Gastroesophageal sphincter (tissue), 4 donors: ENCODE data around the gene ACAA2. TPM values are rescaled to one million over a fixed set of nuclear protein-coding genes. Genes with fewer than 3 reads are reported as not detected.
A peak's percentile ranks its signal among the peaks of the same experiment; 100 is the strongest.

Experiments
- ATAC-seq: fragments of 150-250 bp; one replicate; pipeline ENCODE4 v1.9.1; 2016; ENCODE audit warnings: mild to moderate bottlenecking, moderate library complexity
- H3K27ac ChIP-seq, 4 donors: fragments of 200-600 bp; sonication (generic) in 3 of 4; 1 replicate in 3 of 4; 2 replicates in 1 of 4; pipeline ENCODE4 v1.5.1; 2016 to 2019
- H3K27me3 ChIP-seq: fragments of 200-600 bp; sonication (generic); one replicate; pipeline ENCODE4 v1.5.1; 2019
- H3K36me3 ChIP-seq, 2 donors: fragments of 200-600 bp; sonication (generic); one replicate each; pipeline ENCODE4 v1.5.1; 2019; ENCODE audit warnings: control low read depth in 1 of 2
- H3K4me1 ChIP-seq, 3 donors: fragments of 200-600 bp; sonication (generic); 1 replicate in 2 of 3; 2 replicates in 1 of 3; pipeline ENCODE4 v1.5.1; 2016 to 2019; ENCODE audit warnings: control low read depth in 2 of 3
- H3K4me3 ChIP-seq, 2 donors: fragments of 200-600 bp; sonication (generic); one replicate each; pipeline ENCODE4 v1.5.1; 2019; ENCODE audit warnings: mild to moderate bottlenecking in 1 of 2, moderate library complexity in 1 of 2
- H3K9me3 ChIP-seq, 3 donors: fragments of 200-600 bp; sonication (generic); one replicate each; pipeline ENCODE4 v1.5.1; 2017 to 2019; ENCODE audit warnings: control low read depth in 2 of 3
- CTCF ChIP-seq, 4 experiments: fragments of 200-600 bp in 2 of 4; fragments of 450-650 bp in 2 of 4; sonication (generic) in 1 of 4; IDR thresholded peaks; one replicate each; pipeline ENCODE4 v1.5.1; 2017 to 2019; ENCODE audit warnings: antibody characterized with exemption in 4 of 4, mild to moderate bottlenecking in 2 of 4, moderate library complexity in 2 of 4
- EP300 ChIP-seq: sonication (generic); formaldehyde crosslinking; IDR thresholded peaks from one replicate; pipeline ENCODE4 v1.6.1; 2017; ENCODE audit warnings: antibody characterized with exemption, mild to moderate bottlenecking
- POLR2A ChIP-seq, 2 donors: fragments of 450-650 bp; IDR thresholded peaks; one replicate each; pipeline ENCODE4 v1.6.1; 2017; ENCODE audit warnings: antibody characterized with exemption in 2 of 2, mild to moderate bottlenecking in 2 of 2, moderate library complexity in 1 of 2
- POLR2AphosphoS5 ChIP-seq: sonication (generic); formaldehyde crosslinking; IDR thresholded peaks from one replicate; pipeline ENCODE4 v1.6.1; 2017; ENCODE audit warnings: antibody characterized with exemption
- WGBS, 2 donors: methylation state at CpG; one replicate each; pipeline ENCODE4 v1.1.5; 2018; ENCODE audit warnings: low coverage in 1 of 2; 5-methylcytosine and 5-hydroxymethylcytosine counted together
- total RNA-seq, 4 donors: library from RNA; depleted of rRNA; stranded (reverse); fragments of >200 nt; gene quantifications; one replicate each; pipeline ENCODE4 v1.1.0, GENCODE V29; 2016

The ACAA2 gene
- total RNA-seq, 4 donors from 2014 or later = 62.3 to 92.3 (median 81.9) TPM

- H3K9me3 ChIP-seq = no peaks in the 10 kb centered on the region
- H3K4me1 ChIP-seq = no peaks in the 10 kb centered on the region
- peaks cover 0 to 6% of the 10 kb centered on the region in 2 donors for H3K36me3 ChIP-seq
- H3K27me3 ChIP-seq = no peaks in the 10 kb centered on the region
- ATAC-seq = no peak
- TF ChIP-seq POLR2AphosphoS5 (no peak), EP300 (no peak), CTCF (IDR thresholded peaks at IDR 0.05) (no peak), POLR2A (IDR thresholded peaks at IDR 0.05) (no peak)
- no peak overlapping the region for H3K4me3 ChIP-seq
- H3K27ac ChIP-seq = no peak overlapping the region
- WGBS, 2 donors = 85 to 92% methylated on average over 4 to 5 of the region's 5 CpGs
These were observed 6.7 kb upstream of the ACAA2 start for GRCh38 chr18:49819823-49820671.

- Histone ChIP-seq H3K9me3 (no peaks in the 10 kb centered on the region), H3K27me3 (no peaks in the 10 kb centered on the region), H3K27ac (no peak overlapping the region), H3K4me1 (peaks cover 0 to 7% (median 0%) of the 10 kb centered on the region in 3 donors), H3K36me3 (peaks cover 0 to 6% of the 10 kb centered on the region in 2 donors), H3K4me3 (no peak overlapping the region)
- TF ChIP-seq POLR2AphosphoS5 = no peak
- no peak for ATAC-seq
- WGBS, 2 donors = 87 to 94% methylated on average over 2 to 4 of the region's 5 CpGs
These were observed 5.8 kb upstream of the ACAA2 start for GRCh38 chr18:49819071-49819662.

GRCh38 chr18:49817947-49818346, 4.6 kb upstream of the ACAA2 start:
- ATAC-seq = no peak
- H3K36me3 ChIP-seq = peaks cover 0 to 6% of the 10 kb centered on the region in 2 donors
- 90 to 96% methylated on average over 2 to 5 of the region's 5 CpGs for WGBS, 2 donors

GRCh38 chr18:49815927-49816326, 2.6 kb upstream of the ACAA2 start:
- Histone ChIP-seq H3K9me3 (no peaks in the 10 kb centered on the region), H3K4me1 (peaks cover 3 to 27% (median 5%) of the 10 kb centered on the region in 3 donors), H3K27me3 (no peaks in the 10 kb centered on the region), H3K4me3 (no peak overlapping the region), H3K36me3 (peaks cover 0 to 6% of the 10 kb centered on the region in 2 donors), H3K27ac (no peak overlapping the region)
- no peak for ATAC-seq
- WGBS, 2 donors = 91 to 93% methylated on average over 4 of the region's 4 CpGs
- TF ChIP-seq EP300 (no peak), POLR2AphosphoS5 (no peak), POLR2A (IDR thresholded peaks at IDR 0.05) (no peak), CTCF (IDR thresholded peaks at IDR 0.05) (no peak)

More at GRCh38 chr18:49817947-49818346, 4.6 kb upstream of the ACAA2 start:
- Histone ChIP-seq H3K4me3 (no peak overlapping the region), H3K27ac (no peak overlapping the region), H3K9me3 (no peaks in the 10 kb centered on the region), H3K27me3 (no peaks in the 10 kb centered on the region), H3K4me1 (peaks cover 0 to 7% (median 0%) of the 10 kb centered on the region in 3 donors)
- TF ChIP-seq EP300 (no peak), POLR2AphosphoS5 (no peak), POLR2A (IDR thresholded peaks at IDR 0.05) (no peak), CTCF (IDR thresholded peaks at IDR 0.05) (no peak)

- Histone ChIP-seq H3K36me3 (peaks cover 0 to 6% of the 10 kb centered on the region in 2 donors), H3K27ac (peak overlapping the region; percentile 89 to 100 (median 96)), H3K4me1 (peaks cover 3 to 28% (median 5%) of the 10 kb centered on the region in 3 donors), H3K4me3 (peak overlapping the region; percentile 79 to 83), H3K27me3 (no peaks in the 10 kb centered on the region), H3K9me3 (no peaks in the 10 kb centered on the region)
- WGBS, 2 donors = 0% methylated on average over 5 of the region's 24 CpGs; no CpG with 5 or more reads in 1 of the 2 donors
- TF ChIP-seq POLR2AphosphoS5 (peak; percentile 85), CTCF (IDR thresholded peaks at IDR 0.05) (no peak)
- ATAC-seq = peak; percentile 83
These were observed 790 bp upstream of the ACAA2 start for GRCh38 chr18:49814147-49814499.
